ENCODE data around the gene SH3RF1. TPM values are rescaled to one million over a fixed set of nuclear protein-coding genes. Genes with fewer than 3 reads are reported as not detected.

SH3RF1 gene
- total and polyA plus RNA-seq, 2 of the 13 experiments (the other 11 are each of a cell fraction or from before 2014, with no cell fraction given), result 3.1 to 3.2 TPM

DNA sequence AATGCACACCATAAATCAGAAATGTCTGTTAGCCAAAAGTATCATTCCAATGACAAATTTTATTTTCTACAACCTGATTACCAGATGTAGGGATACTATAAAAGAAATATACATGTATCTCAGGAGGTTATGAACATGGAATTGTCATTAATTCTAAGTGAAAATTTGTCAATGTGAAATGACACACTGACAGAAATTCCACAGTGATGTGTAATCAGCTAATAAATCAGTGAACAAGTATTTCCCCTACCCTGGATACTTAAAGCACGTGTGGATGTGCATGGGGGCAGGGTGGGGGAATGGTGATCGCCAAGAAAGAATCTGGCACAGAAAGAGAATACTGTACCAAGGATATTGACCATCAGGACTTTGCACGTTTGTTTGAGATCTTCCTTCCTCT lies 123.6 kb downstream of the SH3RF1 start:
- TF ChIP-seq RBFOX2 (IDR thresholded peaks at IDR 0.05; ENCODE audit: low read depth, low read length) (no peak), YEATS2 (CRISPR knock-in tag; IDR thresholded peaks at IDR 0.05; ENCODE audit: borderline replicate concordance) (no peak), GABPB1 (CRISPR knock-in tag; IDR thresholded peaks at IDR 0.05) (no peak), EZH2 (conservative IDR thresholded peaks at IDR 0.05; ENCODE audit: low read depth, low read length) (no peak), ZNF292 (CRISPR knock-in tag; IDR thresholded peaks at IDR 0.05; ENCODE audit: borderline replicate concordance, low read depth) (no peak), RELA (CRISPR knock-in tag; IDR thresholded peaks at IDR 0.05) (no peak), ZNF225 (CRISPR knock-in tag; IDR thresholded peaks at IDR 0.05) (no peak), ZNF572 (CRISPR knock-in tag; IDR thresholded peaks at IDR 0.05) (no peak), PAX8 (CRISPR knock-in tag; IDR thresholded peaks at IDR 0.05; ENCODE audit: borderline replicate concordance) (no peak), ZNF772 (CRISPR knock-in tag; IDR thresholded peaks at IDR 0.05) (no peak), ATRX (CRISPR knock-in tag; IDR thresholded peaks at IDR 0.05; ENCODE audit: borderline replicate concordance) (no peak), TGIF2 (CRISPR knock-in tag; IDR thresholded peaks at IDR 0.05) (no peak), ZNF615 (CRISPR knock-in tag; IDR thresholded peaks at IDR 0.05; ENCODE audit: borderline replicate concordance) (no peak), ZNF432 (CRISPR knock-in tag; IDR thresholded peaks at IDR 0.05; ENCODE audit: borderline replicate concordance) (no peak), ZNF761 (CRISPR knock-in tag; conservative IDR thresholded peaks at IDR 0.05) (no peak), ZNF850 (CRISPR knock-in tag; conservative IDR thresholded peaks at IDR 0.05) (no peak), ZNF207 (IDR thresholded peaks at IDR 0.05; ENCODE audit: borderline replicate concordance) (no peak)
- TF ChIP-seq, protein P1, sequence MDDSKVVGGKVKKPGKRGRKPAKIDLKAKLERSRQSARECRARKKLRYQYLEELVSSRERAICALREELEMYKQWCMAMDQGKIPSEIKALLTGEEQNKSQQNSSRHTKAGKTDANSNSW (CRISPR knock-in tag; IDR thresholded peaks at IDR 0.05; ENCODE audit: borderline replicate concordance), result no peak
- TF ChIP-seq, protein P2, sequence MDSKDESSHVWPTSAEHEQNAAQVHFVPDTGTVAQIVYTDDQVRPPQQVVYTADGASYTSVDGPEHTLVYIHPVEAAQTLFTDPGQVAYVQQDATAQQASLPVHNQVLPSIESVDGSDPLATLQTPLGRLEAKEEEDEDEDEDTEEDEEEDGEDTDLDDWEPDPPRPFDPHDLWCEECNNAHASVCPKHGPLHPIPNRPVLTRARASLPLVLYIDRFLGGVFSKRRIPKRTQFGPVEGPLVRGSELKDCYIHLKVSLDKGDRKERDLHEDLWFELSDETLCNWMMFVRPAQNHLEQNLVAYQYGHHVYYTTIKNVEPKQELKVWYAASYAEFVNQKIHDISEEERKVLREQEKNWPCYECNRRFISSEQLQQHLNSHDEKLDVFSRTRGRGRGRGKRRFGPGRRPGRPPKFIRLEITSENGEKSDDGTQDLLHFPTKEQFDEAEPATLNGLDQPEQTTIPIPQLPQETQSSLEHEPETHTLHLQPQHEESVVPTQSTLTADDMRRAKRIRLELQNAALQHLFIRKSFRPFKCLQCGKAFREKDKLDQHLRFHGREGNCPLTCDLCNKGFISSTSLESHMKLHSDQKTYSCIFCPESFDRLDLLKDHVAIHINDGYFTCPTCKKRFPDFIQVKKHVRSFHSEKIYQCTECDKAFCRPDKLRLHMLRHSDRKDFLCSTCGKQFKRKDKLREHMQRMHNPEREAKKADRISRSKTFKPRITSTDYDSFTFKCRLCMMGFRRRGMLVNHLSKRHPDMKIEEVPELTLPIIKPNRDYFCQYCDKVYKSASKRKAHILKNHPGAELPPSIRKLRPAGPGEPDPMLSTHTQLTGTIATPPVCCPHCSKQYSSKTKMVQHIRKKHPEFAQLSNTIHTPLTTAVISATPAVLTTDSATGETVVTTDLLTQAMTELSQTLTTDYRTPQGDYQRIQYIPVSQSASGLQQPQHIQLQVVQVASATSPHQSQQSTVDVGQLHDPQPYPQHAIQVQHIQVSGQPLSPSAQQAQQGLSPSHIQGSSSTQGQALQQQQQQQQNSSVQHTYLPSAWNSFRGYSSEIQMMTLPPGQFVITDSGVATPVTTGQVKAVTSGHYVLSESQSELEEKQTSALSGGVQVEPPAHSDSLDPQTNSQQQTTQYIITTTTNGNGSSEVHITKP (CRISPR knock-in tag; IDR thresholded peaks at IDR 0.05; ENCODE audit: low read depth), result no peak
- WGBS (ENCODE audit: low lambda C conversion rate), result 83% methylated on average over 3 of the region's 3 CpGs
- H3K9ac ChIP-seq (ENCODE audit: insufficient read depth, low read depth, low read length), result no peak overlapping the region
- no peak overlapping the region for H3K27ac ChIP-seq (ENCODE audit: extremely low read length, insufficient read depth, low read length)
- in situ Hi-C loops (cut with HindIII; ENCODE audit: extremely low pct_ligation_motif_present, low pct_unique_long_range_greater_than_20kb), result no loop called here
- H3K36me3 ChIP-seq (replicated peaks in 1 of 2; ENCODE audit: control insufficient read depth in 1 of 2, insufficient read depth in 2 of 2, low read length in 2 of 2), result peaks cover 0 to 3% of the 10 kb centered on the region in 2 experiments; a peak in 2 of 5 replicates
- ATAC-seq (no peak), FAIRE-seq (no peak), DNase-seq (ENCODE audit: low spot score) (no peak)
- no peaks in the 10 kb centered on the region for H3K79me2 ChIP-seq (ENCODE audit: insufficient read depth, low read length)
- H3K27me3 ChIP-seq (ENCODE audit: control insufficient read depth in 1 of 2, insufficient read depth in 2 of 2, low read length in 2 of 2), result no peaks in the 10 kb centered on the region
- H3K4me3 ChIP-seq (replicated peaks in 1 of 3; ENCODE audit: insufficient read depth in 1 of 3, low read depth in 2 of 3, low read length in 3 of 3), result no peak overlapping the region
- H3K4me1 ChIP-seq (ENCODE audit: insufficient read depth, low read length), result no peaks in the 10 kb centered on the region
- H2AFZ ChIP-seq (ENCODE audit: low read length), result no peak overlapping the region
- CTCF ChIA-PET (ENCODE audit: low intra/inter-chr PET ratio, low total read pairs), result no interaction called here
- H3K9me3 ChIP-seq (ENCODE audit: low read length), result no peaks in the 10 kb centered on the region
- POLR2A ChIA-PET, result no interaction called here
- BruUV-seq (replicated peaks), result no TSS peak
- H4K20me1 ChIP-seq (ENCODE audit: insufficient read depth, low read length), result no peaks in the 10 kb centered on the region
- intact Hi-C loops (cut with micrococcal nuclease; ENCODE audit: unreplicated experiment), result no loop called here
- H3K4me2 ChIP-seq (ENCODE audit: low read depth, low read length), result no peak overlapping the region

Measured in HepG2 (cell line).